GM12875 (cell line): ENCODE data around the gene NELL1.

Source experiments
- H3K4me3 ChIP-seq: one replicate; pipeline ENCODE4 v1.5.1; 2011; ENCODE audit warnings: low read depth, low read length, control low read depth
- CTCF ChIP-seq: IDR thresholded peaks from 2 replicates; pipeline ENCODE4 v1.5.1; 2011; ENCODE audit warnings: low read depth, mild to moderate bottlenecking, control low read depth, inconsistent platforms, low read length, moderate library complexity, borderline replicate concordance; ENCODE audit not compliant: insufficient read depth

Gene NELL1

GRCh38 chr11:20631519-20632168 is 37.7 kb upstream of the NELL1 start:
- TF ChIP-seq CTCF = no peak

GRCh38 chr11:20632169-20632532 is 37.2 kb upstream of the NELL1 start:
- TF ChIP-seq CTCF = no peak
- H3K4me3 ChIP-seq = no peak overlapping the region

More at GRCh38 chr11:20631519-20632168, 37.7 kb upstream of the NELL1 start:
- H3K4me3 ChIP-seq = no peak overlapping the region

DNA sequence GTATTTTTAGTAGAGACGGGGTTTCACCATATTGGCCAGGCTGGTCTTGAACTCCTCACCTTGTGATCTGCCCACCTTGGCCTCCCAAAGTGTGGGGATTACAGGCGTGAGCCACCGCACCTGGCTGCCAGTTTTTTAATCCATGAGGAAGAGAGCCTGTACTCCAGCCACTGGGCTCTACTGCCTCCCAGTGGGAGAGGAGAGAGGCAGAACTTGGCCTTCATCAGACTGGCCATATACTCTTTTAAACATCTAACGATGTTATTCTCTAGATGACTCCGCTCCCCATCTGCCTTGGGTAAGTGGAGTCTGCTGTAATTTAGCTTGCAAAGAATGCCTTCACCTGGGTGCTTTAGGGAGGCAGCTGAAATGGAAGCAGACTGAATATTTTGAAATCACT is 35.3 kb upstream of the NELL1 start:
- TF ChIP-seq CTCF = no peak
- H3K4me3 ChIP-seq = no peak overlapping the region

DNA sequence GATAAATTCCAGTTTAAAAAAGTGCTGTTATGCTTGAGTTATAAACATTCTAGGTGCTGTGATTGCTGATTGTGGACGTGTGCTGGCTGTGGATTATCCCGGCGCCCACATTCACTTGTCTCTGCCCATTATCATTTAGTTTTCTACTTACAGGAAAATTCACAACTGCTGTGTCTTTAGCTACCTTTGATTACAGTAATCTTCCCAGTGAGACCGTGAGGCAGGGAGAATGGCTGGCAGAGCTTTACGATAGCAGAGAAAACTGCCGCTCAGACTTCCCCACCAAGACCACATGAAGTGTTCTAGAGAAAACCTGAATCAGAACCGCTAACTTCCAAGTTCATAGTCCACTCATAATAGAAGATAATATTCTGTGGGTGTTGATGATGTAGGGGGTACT is 34.6 kb upstream of the NELL1 start:
- no peak overlapping the region for H3K4me3 ChIP-seq
- no peak for TF ChIP-seq CTCF

DNA sequence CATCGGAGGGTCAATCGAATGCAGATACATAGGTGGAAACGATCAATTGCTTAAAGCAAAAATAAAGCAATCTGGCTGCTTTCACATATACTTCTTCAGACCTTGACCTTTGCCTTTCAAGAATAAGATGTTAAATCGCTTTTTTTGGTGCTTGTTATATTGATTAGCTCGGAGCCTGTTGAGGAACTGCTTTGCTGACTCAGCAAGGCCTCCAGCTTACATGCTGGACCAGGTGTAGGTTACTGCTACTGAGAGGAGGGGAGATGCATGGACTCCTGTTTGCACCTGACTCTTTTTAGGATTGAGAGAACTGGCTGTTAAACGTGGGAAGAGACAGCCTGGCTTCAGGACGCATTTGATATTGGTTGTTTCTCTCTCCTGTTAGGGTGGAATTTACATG is 31.3 kb upstream of the NELL1 start:
- no peak for TF ChIP-seq CTCF
- no peak overlapping the region for H3K4me3 ChIP-seq

- TF ChIP-seq CTCF = no peak
- H3K4me3 ChIP-seq = no peak overlapping the region
Measured at GRCh38 chr11:20639688-20640087, 29.7 kb upstream of the NELL1 start.

GRCh38 chr11:20640401-20640800 is 29.0 kb upstream of the NELL1 start:
- TF ChIP-seq CTCF = no peak
- H3K4me3 ChIP-seq = no peak overlapping the region
